GM19099 (cell line): ENCODE measurements around the gene KRT32.

Experiments used
- POLR2A ChIP-seq: IDR thresholded peaks from 3 replicates; pipeline ENCODE4 v1.6.1; 2011; ENCODE audit warnings: low read depth; ENCODE audit not compliant: insufficient read length; ENCODE audit errors: extremely low read depth

Gene KRT32

GRCh38 chr17:41456204-41456603 is 11.0 kb downstream of the KRT32 start:
- no peak for TF ChIP-seq POLR2A

DNA sequence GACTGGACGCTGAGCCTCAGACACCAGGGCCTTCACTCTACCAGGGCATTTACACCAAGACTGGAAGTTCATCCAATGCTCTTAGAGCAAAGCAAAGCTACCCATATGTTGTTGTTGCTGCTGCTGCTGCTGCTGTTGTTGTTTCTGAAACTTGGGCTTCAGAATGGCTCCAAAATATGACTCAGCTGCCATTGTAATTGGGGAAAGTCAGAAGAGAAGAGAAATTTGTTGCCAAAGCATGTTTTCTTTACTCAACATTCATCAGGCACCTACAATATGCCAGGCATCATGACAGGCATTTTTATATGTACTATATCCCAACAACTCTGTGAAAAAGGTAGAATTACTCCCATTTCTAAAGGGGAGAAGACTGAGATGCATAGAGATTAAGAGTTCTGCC is 11.9 kb downstream of the KRT32 start:
- TF ChIP-seq POLR2A, result no peak

GRCh38 chr17:41453066-41453465 is 14.1 kb downstream of the KRT32 start:
- TF ChIP-seq POLR2A, result no peak

- TF ChIP-seq POLR2A, result no peak
Observed at GRCh38 chr17:41452281-41452680, 14.9 kb downstream of the KRT32 start.

GRCh38 chr17:41451154-41451728 is 15.9 kb downstream of the KRT32 start:
- TF ChIP-seq POLR2A, result no peak

DNA sequence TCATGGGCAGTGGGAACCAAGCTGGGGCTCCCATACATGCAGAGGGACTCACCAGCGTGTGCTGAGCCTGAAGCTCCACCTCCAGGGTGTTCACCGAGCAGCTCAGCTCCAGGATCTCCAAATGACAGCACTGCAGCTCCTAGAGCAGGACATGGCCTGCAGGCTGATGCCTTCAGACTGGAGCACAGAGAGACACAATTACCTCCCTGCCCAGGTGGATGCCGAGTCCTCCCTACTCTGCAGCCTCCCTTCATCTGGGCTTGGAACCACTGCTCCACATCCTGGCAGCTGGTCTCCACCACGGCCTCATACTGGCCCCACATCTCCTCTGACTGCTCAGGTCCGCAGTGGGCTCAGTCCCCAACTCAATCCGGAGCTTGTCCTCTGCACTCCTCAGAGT is 18.2 kb downstream of the KRT32 start:
- TF ChIP-seq POLR2A, result no peak

- no peak for TF ChIP-seq POLR2A
Observed at GRCh38 chr17:41448506-41448905, 18.7 kb downstream of the KRT32 start.

DNA sequence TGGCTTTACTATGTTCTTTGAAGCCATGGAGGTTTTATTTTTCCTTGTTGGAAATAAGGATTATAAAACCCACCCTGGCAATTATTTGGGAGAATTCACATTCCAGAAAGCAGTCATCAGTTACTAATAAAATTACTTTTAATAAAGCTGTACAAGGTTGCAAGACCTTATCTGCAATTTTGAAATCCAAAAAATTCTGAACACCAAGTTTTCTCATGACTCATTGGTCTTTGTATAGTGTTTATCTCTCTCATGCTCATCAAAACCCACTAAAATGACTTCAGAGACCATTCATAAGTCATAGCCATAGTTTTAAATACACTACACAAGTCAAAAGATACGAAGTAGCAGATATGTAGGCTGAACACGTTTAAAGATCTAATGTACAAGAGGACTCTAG is 20.4 kb downstream of the KRT32 start:
- TF ChIP-seq POLR2A, result no peak

DNA sequence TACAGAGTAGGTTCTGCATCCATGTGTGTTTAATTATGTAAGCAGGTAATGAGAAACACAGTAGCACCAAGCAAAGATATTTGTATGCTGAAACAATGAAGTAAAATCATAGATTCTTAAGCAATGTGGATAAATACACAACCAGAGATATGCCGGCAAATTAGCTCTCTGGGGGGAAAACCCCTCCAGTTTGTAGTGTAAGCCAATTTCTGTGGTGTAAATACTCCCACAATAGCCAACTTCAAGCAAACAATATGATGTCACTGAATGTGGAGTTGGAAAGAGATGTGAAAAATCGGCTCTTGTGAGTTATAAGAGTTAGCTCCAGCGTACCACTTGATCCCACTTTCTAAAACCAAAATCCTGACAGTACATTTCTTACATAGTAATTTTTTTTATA is 22.5 kb downstream of the KRT32 start:
- no peak for TF ChIP-seq POLR2A

GRCh38 chr17:41444186-41444585 is 23.0 kb downstream of the KRT32 start:
- TF ChIP-seq POLR2A, result no peak

DNA sequence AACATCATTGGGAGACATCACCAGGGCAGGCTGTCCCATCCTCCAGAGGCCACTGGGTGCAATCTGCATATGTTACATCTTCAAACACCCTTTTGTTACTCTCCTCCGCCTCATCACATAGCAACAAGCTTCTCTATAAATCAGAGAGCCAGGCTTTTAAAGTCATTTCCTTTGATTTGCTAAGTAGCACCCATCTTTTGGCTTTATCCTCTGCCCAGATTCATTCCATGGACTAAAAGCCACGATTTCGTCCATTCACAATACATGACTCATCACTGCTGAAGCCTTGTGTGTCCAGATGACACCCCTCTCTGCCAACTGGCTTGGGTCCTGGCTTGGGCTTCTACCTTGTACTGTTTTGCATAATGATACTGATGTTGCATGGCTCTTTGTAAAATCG is 24.4 kb downstream of the KRT32 start:
- TF ChIP-seq POLR2A, result no peak

GRCh38 chr17:41440531-41441033 is 26.6 kb downstream of the KRT32 start, which contains the start of gene KRT38:
Gene KRT38 (minus strand): TSS chr17:41440983. CDS start chr17:41440921, 62 bp downstream.
- TF ChIP-seq POLR2A, result no peak

DNA sequence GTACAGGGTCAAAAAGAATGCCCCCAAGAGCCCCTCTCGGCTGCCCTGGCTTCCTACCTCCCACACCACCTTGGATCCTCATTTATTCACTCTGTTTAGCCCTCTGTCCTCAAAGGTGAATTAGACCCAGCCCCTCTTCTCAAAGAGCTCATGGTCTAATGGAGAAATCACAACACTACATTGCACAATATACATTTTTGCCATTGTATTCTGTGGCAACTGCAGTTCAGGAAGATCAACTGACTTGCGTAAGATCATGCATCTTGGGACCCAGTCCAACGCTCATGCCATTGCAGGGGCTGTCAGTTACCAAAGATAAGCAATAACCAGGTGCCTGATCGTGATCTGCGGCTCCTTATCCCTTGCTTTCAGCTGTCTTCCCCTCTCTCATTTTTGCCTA is 27.8 kb downstream of the KRT32 start:
- TF ChIP-seq POLR2A, result no peak

GRCh38 chr17:41437769-41438168 is 29.4 kb downstream of the KRT32 start:
- no peak for TF ChIP-seq POLR2A

- no peak for TF ChIP-seq POLR2A
Observed at GRCh38 chr17:41437254-41437653, 29.9 kb downstream of the KRT32 start.

DNA sequence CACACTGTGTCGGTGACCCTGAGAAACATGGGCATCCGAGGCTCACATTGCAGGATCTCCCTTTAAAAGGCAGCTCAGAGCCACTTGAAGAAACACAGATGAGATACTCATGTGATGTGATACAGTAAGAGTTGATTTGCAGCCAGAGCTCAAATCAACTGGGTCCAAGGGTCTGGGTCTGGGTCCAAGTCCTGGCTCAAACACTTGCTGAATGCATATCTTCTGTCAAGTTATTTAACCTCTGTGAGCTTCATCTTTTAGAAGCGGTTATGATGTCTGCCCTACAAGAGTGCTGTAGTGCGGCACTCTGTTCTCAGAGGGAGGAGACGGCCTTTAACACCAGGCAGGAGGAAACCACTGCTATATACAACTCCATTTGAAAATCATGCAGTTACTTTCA is 32.8 kb downstream of the KRT32 start:
- no peak for TF ChIP-seq POLR2A

GRCh38 chr17:41434005-41434404 is 33.2 kb downstream of the KRT32 start:
- TF ChIP-seq POLR2A, result no peak
